G401 (cell line): ENCODE results near the gene TMC5. TPM values are rescaled to one million over a fixed set of nuclear protein-coding genes. Genes with fewer than 3 reads are reported as not detected.

Experiments used
- DNase-seq: peaks from one replicate; pipeline ENCODE4 v3.0.0-alpha.2; 2015; ENCODE audit warnings: low spot score
- in situ Hi-C: cut with HindIII; loops from 2 replicates; pipeline ENCODE4 v1.10.0; 2016; ENCODE audit warnings: low sequenced_read_pairs, mixed read lengths
- total RNA-seq: library from RNA; depleted of rRNA; stranded (reverse); fragments of >200 nt; shearing (Covaris generic); gene quantifications from 2 replicates; pipeline ENCODE4 v1.2.3, GENCODE V29; 2014

The TMC5 gene
- total RNA-seq, 1 experiment from 2014 or later, result not detected

DNA sequence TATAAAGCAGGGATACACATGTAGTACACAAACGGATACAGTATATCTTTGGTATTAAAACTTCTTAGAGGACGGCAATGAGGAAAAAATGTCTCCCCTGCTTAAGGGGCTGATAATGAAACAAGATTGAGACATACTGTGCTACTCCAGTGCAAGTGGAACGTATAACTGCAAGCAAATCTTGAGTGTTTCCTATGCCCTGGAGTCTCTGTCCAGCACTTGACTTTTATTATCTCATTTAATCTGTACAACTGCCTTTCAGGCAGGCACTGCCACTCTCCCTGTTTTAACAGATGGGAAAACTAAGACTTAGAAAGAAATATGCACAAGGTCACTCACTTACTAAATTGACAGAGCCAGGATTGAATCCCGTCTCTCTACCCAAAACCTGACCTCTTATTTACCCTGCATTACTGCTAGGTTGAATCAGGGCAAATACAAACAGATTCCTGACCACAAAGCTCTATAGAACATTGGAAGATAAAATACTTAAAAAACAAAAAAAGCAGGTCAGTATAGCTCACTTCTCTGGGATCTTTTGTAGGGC, 28.7 kb downstream of the TMC5 start:
- in situ Hi-C loops, result no loop called here
- no peak for DNase-seq

DNA sequence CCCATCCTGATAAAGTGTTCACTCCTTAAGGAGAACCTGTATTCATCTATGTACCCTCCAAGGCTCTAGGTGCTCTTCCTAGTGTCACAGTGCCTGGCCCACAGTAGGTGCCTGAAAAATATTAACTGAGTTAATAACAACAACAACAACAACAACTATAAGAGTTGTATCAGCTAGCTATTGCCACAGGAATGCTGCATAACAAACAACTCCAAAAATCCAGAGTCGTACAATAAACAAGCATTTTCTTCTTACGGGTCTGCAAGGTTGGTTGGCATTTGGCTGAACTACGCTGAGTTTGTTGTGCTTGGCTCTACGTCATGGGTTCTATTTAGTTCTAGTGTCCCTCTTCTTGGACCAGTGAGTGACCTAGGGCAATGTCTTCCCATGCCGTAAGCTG, 29.2 kb downstream of the TMC5 start:
- in situ Hi-C loops, result no loop called here
- no peak for DNase-seq

DNA sequence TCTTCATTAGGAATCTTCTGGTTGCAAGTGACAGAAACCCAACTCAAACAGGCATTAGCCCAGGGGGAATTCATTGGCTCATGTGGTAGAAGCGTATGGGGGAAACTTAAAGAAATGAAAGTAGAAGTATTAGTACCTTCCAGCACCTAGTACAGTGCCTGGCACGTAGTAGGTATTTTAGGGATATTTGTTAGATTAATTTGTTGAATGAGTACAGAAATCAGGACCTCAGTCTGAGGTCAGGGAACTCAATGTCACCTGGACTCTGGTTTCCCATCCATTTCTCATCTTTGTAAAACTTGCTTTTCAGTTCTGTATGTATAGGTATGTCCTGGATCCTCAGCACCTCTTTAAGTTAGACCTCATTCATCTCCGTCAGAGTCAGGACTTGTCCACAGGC, 32.5 kb downstream of the TMC5 start:
- in situ Hi-C loops, result no loop called here
- no peak for DNase-seq

- DNase-seq, result no peak
- in situ Hi-C loops, result no loop called here
Observed at GRCh38 chr16:19458722-19459379, 41.2 kb downstream of the TMC5 start.

GRCh38 chr16:19460397-19460796, 42.7 kb downstream of the TMC5 start:
- in situ Hi-C loops, result no loop called here
- DNase-seq, result no peak

GRCh38 chr16:19463468-19464315, 46.0 kb downstream of the TMC5 start:
- no peak for DNase-seq
- in situ Hi-C loops, result no loop called here

GRCh38 chr16:19468300-19468699, 50.6 kb downstream of the TMC5 start:
- DNase-seq, result no peak
- in situ Hi-C loops, result no loop called here

GRCh38 chr16:19472482-19472881, 54.8 kb downstream of the TMC5 start:
- in situ Hi-C loops, result no loop called here
- no peak for DNase-seq

- in situ Hi-C loops, result no loop called here
- no peak for DNase-seq
Observed at GRCh38 chr16:19474617-19475016, 56.9 kb downstream of the TMC5 start.

DNA sequence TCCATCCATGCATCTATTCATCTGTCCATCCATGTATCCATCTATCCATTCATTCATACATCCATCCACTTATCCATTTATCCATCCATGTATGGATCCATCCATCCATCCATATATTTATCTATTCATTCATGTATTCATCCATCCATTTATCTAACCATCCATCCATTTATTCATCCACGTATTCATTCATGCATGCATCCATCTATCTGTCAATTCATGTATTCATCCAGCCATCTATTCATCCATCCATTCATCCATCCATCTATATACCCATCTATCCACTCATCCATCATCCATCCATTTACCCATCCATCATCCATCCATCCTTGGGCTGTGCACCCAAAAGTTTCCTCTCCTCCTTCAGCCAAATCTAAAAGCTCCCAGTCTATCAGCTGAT, 60.8 kb downstream of the TMC5 start:
- in situ Hi-C loops, result no loop called here
- no peak for DNase-seq

GRCh38 chr16:19479302-19479721, 61.6 kb downstream of the TMC5 start:
- in situ Hi-C loops, result no loop called here
- DNase-seq, result no peak

DNA sequence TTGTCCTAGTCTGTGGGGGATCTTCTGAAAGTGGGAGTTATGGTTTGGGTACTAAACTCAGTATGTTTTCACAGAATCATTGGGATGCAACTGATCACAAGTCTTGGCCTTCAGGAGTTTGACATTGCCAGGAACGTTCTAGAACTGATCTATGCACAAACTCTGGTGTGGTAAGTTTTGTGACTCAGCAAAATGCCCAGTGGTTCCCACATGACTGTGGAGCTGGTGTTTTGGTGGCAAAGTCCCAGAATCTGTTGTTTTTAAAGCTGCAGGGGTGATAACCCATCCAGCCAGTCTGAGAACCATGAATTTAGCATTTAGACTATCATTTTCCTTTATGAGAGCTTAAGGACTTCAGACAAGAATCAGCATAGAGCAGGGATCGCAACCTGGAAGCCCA, 63.6 kb downstream of the TMC5 start:
- in situ Hi-C loops, result no loop called here
- no peak for DNase-seq

DNA sequence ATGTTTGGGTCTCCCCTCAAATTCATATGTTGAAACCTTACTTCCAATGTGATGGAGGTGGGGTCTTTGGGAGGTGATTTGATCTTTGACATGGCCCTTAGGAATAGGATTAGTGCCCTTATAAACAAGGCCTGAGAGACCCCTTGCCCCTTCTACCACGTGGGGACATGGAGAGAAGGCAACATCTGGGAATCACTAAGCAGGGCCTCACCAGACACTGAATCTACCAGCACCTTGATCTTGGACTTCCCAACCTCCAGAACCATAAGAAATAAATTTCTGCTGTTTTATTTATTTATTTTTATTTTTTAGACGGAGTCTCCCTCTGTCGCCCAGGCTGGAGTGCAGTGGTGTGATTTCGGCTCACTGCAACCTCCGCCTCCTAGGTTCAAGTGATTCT, 64.1 kb downstream of the TMC5 start:
- in situ Hi-C loops, result no loop called here
- DNase-seq, result no peak

DNA sequence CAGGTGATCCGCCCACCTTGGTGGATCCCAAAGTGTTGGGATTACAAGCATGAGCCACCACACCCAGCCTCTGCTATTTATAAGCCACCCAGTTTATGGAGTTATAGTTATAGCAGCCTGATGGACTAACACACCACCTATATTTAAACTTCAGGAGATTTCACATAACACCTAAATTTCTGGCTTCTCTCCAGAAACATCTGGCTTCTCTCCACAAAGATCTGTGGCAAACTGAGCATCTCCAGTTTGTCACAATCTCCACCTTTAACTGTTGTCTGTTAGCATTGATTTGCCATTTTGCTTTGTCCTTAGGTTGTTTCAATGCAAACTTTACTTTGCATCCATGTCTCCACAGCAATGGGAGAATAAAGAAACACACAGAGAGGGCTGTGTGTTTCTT, 64.6 kb downstream of the TMC5 start:
- no peak for DNase-seq
- in situ Hi-C loops, result no loop called here

GRCh38 chr16:19484096-19484495, 66.4 kb downstream of the TMC5 start:
- in situ Hi-C loops, result no loop called here
- DNase-seq, result no peak

DNA sequence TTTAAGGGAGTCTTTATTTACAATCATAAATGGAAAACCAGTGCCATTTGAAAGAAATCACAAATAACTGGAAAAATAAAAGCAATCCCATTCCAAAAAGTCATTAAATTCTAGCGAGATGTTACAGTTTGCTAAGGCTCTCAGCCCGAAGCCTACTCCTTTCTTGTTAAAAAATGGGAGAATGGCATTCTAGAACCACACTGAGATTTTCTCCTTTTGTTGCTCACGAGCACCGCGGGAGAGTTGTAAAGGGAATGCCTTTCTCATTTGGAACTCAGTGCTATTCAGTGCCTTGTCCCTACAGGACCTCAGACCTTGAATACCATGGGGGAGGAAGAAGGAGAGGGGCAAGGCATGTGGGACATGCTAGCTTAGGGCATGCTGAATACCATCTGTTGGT, 67.9 kb downstream of the TMC5 start:
- no peak for DNase-seq
- in situ Hi-C loops, result no loop called here

GRCh38 chr16:19486051-19486450, 68.4 kb downstream of the TMC5 start:
- DNase-seq, result no peak
- in situ Hi-C loops, result no loop called here

DNA sequence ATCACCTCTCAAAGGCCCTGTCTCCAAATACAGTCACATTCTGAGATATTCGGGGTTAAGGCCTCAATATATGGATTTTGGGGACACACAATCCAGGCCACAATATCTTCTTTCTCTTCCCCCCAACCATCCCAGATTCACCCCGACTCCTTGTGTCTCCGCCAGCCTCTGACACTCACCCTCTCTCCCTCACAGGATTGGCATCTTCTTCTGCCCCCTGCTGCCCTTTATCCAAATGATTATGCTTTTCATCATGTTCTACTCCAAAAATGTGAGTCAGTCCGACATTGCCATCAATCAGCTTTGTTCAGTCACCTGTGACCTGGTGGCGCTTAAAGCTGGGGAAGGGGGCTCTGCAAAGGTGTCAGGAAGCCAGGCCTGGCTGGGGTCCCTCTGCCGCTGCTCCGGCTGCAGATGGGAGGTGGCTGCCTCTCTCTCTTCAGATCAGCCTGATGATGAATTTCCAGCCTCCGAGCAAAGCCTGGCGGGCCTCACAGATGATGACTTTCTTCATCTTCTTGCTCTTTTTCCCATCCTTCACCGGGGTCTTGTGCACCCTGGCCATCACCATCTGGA, 69.2 kb downstream of the TMC5 start:
- no peak for DNase-seq

DNA sequence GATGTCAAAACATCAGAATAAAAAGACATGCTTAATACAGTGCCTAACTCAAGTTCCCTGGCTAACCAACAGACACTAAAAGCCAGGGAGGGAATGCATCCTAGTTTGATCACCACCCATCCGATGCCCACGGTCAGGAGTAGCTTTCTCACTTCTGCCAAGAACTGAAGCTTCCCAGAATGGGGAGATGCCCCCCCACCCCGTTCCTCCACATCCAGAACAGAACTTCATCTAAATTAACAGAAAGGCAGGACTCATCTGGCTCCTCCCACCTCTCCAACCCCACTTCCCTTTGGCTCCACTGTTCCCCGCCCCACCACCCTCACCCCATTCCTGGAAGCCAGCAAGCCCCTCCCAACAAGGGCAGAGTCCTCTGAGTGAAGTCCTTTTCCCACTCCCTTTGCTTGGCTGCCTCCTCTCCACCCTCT, 70.5 kb downstream of the TMC5 start:
- DNase-seq, result no peak
- in situ Hi-C loops, result no loop called here

More for the DNA sequence above, 69.2 kb downstream of the TMC5 start:
- in situ Hi-C loops, result no loop called here

GRCh38 chr16:19490619-19491018, 72.9 kb downstream of the TMC5 start:
- in situ Hi-C loops, result no loop called here

More at GRCh38 chr16:19490619-19491018, 72.9 kb downstream of the TMC5 start:
- no peak for DNase-seq
